ENCODE data around the gene CSNK2B. TPM values are rescaled to one million over a fixed set of nuclear protein-coding genes. Genes with fewer than 3 reads are reported as not detected.

Gene CSNK2B
- total RNA-seq, 1 experiment from 2014 or later = 219 TPM

GRCh38 chr6:31711233-31711632 lies 45.4 kb downstream of the CSNK2B start:
- CTCF ChIA-PET = interaction anchor here (1.1 kb wide), 1 partner anchor 19 kb away, joined by 3 read pairs; no protein-coding TSS in a partner anchor
- TF ChIP-seq, protein P1, sequence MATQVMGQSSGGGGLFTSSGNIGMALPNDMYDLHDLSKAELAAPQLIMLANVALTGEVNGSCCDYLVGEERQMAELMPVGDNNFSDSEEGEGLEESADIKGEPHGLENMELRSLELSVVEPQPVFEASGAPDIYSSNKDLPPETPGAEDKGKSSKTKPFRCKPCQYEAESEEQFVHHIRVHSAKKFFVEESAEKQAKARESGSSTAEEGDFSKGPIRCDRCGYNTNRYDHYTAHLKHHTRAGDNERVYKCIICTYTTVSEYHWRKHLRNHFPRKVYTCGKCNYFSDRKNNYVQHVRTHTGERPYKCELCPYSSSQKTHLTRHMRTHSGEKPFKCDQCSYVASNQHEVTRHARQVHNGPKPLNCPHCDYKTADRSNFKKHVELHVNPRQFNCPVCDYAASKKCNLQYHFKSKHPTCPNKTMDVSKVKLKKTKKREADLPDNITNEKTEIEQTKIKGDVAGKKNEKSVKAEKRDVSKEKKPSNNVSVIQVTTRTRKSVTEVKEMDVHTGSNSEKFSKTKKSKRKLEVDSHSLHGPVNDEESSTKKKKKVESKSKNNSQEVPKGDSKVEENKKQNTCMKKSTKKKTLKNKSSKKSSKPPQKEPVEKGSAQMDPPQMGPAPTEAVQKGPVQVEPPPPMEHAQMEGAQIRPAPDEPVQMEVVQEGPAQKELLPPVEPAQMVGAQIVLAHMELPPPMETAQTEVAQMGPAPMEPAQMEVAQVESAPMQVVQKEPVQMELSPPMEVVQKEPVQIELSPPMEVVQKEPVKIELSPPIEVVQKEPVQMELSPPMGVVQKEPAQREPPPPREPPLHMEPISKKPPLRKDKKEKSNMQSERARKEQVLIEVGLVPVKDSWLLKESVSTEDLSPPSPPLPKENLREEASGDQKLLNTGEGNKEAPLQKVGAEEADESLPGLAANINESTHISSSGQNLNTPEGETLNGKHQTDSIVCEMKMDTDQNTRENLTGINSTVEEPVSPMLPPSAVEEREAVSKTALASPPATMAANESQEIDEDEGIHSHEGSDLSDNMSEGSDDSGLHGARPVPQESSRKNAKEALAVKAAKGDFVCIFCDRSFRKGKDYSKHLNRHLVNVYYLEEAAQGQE (IDR thresholded peaks at IDR 0.05; ENCODE audit: insufficient read depth in 1 of 2, low read depth in 2 of 2, low read length in 1 of 2) = no peak
- TF ChIP-seq SIN3A (IDR thresholded peaks at IDR 0.05; ENCODE audit: borderline replicate concordance, insufficient read depth, low read depth, low read length) (no peak), POLR2AphosphoS5 (IDR thresholded peaks at IDR 0.05; ENCODE audit: low read depth, low read length) (no peak), TCF7L2 (IDR thresholded peaks at IDR 0.05; ENCODE audit: low read depth, low read length) (no peak)
- Histone ChIP-seq H3K27ac (ENCODE audit: low read length) (no peak overlapping the region), H3K27me3 (ENCODE audit: control insufficient read depth, insufficient read depth, low read length) (no peaks in the 10 kb centered on the region), H3K4me3 (ENCODE audit: low read depth in 2 of 2, low read length in 2 of 2) (no peak overlapping the region), H3K9me3 (ENCODE audit: control insufficient read depth, insufficient read depth, low read depth, low read length) (no peaks in the 10 kb centered on the region), H3K36me3 (ENCODE audit: control insufficient read depth, insufficient read depth, low read length) (no peaks in the 10 kb centered on the region), H3K4me1 (ENCODE audit: control insufficient read depth, insufficient read depth, low read length) (no peaks in the 10 kb centered on the region; the same call in 1 of the 2 replicates)
- POLR2A ChIA-PET = interaction anchor here (0.6 kb wide), 1 partner anchor 109 kb away, joined by 3 read pairs; no protein-coding TSS in a partner anchor
- intact Hi-C loops (cut with micrococcal nuclease; ENCODE audit: unreplicated experiment) = no loop called here
- BruUV-seq (replicated peaks) = no TSS peak
- in situ Hi-C loops (cut with HindIII; ENCODE audit: low pct_unique_long_range_greater_than_20kb, low sequenced_read_pairs) = no loop called here
- ATAC-seq (no peak), DNase-seq (ENCODE audit: low read depth, low spot score) (no peak)

DNA sequence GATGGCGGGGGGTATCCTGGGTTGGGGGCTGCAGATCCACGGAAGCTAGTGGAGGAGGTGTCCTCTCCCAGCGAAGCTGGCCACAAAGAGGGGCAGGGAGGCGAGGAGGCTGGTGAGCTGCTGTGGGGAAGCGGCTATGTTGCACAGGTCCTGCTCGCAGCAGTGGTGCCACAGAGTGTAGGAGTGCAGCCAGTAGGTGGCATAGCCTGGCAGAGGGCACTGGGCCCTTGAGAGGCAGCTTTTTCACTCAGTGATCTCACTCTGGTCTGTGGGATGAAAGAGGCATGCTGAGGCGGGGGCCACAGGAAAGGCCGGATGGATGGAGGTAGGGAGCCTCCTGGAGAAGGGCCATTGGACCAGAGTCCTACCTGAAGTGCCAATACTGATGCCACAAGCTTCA lies 46.4 kb downstream of the CSNK2B start:
- Histone ChIP-seq H3K27me3 (ENCODE audit: control insufficient read depth, insufficient read depth, low read length) (no peaks in the 10 kb centered on the region), H3K4me3 (ENCODE audit: low read depth in 2 of 2, low read length in 2 of 2) (no peak overlapping the region), H3K4me1 (ENCODE audit: control insufficient read depth, insufficient read depth, low read length) (no peaks in the 10 kb centered on the region; the same call in 1 of the 2 replicates), H3K27ac (ENCODE audit: low read length) (no peak overlapping the region), H3K36me3 (ENCODE audit: control insufficient read depth, insufficient read depth, low read length) (no peaks in the 10 kb centered on the region), H3K9me3 (ENCODE audit: control insufficient read depth, insufficient read depth, low read depth, low read length) (no peaks in the 10 kb centered on the region)
- ChIA-PET CTCF (interaction anchor here (0.6 to 1.1 kb wide), 2 partner anchors 13 to 18 kb away, joined by 3 to 8 read pairs; no protein-coding TSS in a partner anchor), POLR2A (no interaction called here)
- DNase-seq (ENCODE audit: low read depth, low spot score) (no peak), ATAC-seq (peak; percentile 87)
- intact Hi-C loops (cut with micrococcal nuclease; ENCODE audit: unreplicated experiment) = no loop called here
- TF ChIP-seq TCF7L2 (IDR thresholded peaks at IDR 0.05; ENCODE audit: low read depth, low read length) = no peak
- TF ChIP-seq, protein P1 (IDR thresholded peaks at IDR 0.05; ENCODE audit: insufficient read depth in 1 of 2, low read depth in 2 of 2, low read length in 1 of 2) = no peak
- TF ChIP-seq SIN3A (IDR thresholded peaks at IDR 0.05; ENCODE audit: borderline replicate concordance, insufficient read depth, low read depth, low read length) = no peak
- no peak for TF ChIP-seq POLR2AphosphoS5 (IDR thresholded peaks at IDR 0.05; ENCODE audit: low read depth, low read length)
- TF ChIP-seq CTCF (IDR thresholded peaks at IDR 0.05) = no peak
- no TSS peak for BruUV-seq (replicated peaks)
- in situ Hi-C loops (cut with HindIII; ENCODE audit: low pct_unique_long_range_greater_than_20kb, low sequenced_read_pairs) = no loop called here

Data from Panc1 (cell line).